ENCODE data around the gene ELOVL2.

The ELOVL2 gene

GRCh38 chr6:10999994-11000393 lies 44.1 kb downstream of the ELOVL2 start:
- no peaks in the 10 kb centered on the region for H3F3A ChIP-seq (ENCODE audit: insufficient read depth)
- no peak overlapping the region for H3K4me2 ChIP-seq (ENCODE audit: low read depth, low read length, poor library complexity, severe bottlenecking)
- no peaks in the 10 kb centered on the region for H3K9me3 ChIP-seq (ENCODE audit: insufficient read depth, low read length)
- no peak overlapping the region for H3K27ac ChIP-seq (ENCODE audit: low read depth, low read length)
- TF ChIP-seq EZH2phosphoT487 (conservative IDR thresholded peaks at IDR 0.05; ENCODE audit: low read length) (no peak), CTCF (IDR thresholded peaks at IDR 0.05; ENCODE audit: insufficient read depth, low read length, poor library complexity, severe bottlenecking) (no peak)
- H3K27me3 ChIP-seq (ENCODE audit: low read length): no peaks in the 10 kb centered on the region
- H3K36me3 ChIP-seq (ENCODE audit: low read length): no peaks in the 10 kb centered on the region
- no peak overlapping the region for H3K9ac ChIP-seq (ENCODE audit: low read length)
- H3K9me2 ChIP-seq (replicated peaks; ENCODE audit: insufficient read depth, low read length): no peaks in the 10 kb centered on the region
- H2AFZ ChIP-seq (ENCODE audit: low read depth, low read length, severe bottlenecking): no peak overlapping the region
- no peak overlapping the region for H3K4me3 ChIP-seq (ENCODE audit: insufficient read depth, low read length, poor library complexity, severe bottlenecking)
- no peaks in the 10 kb centered on the region for H3K79me2 ChIP-seq (ENCODE audit: insufficient read depth, low read length)
- H4K20me1 ChIP-seq (ENCODE audit: low read depth, low read length): no peaks in the 10 kb centered on the region

GRCh38 chr6:10995114-10995707 lies 48.9 kb downstream of the ELOVL2 start:
- no peaks in the 10 kb centered on the region for H3K9me3 ChIP-seq (ENCODE audit: insufficient read depth, low read length)
- no peaks in the 10 kb centered on the region for H4K20me1 ChIP-seq (ENCODE audit: low read depth, low read length)
- no peak overlapping the region for H3K9ac ChIP-seq (ENCODE audit: low read length)
- H3K4me2 ChIP-seq (ENCODE audit: low read depth, low read length, poor library complexity, severe bottlenecking): no peak overlapping the region
- no peak overlapping the region for H3K4me3 ChIP-seq (ENCODE audit: insufficient read depth, low read length, poor library complexity, severe bottlenecking)
- H3K36me3 ChIP-seq (ENCODE audit: low read length): no peaks in the 10 kb centered on the region
- TF ChIP-seq EZH2phosphoT487 (conservative IDR thresholded peaks at IDR 0.05; ENCODE audit: low read length) (no peak), CTCF (IDR thresholded peaks at IDR 0.05; ENCODE audit: insufficient read depth, low read length, poor library complexity, severe bottlenecking) (no peak)
- H3F3A ChIP-seq (ENCODE audit: insufficient read depth): no peaks in the 10 kb centered on the region
- no peak overlapping the region for H3K27ac ChIP-seq (ENCODE audit: low read depth, low read length)
- no peaks in the 10 kb centered on the region for H3K9me2 ChIP-seq (replicated peaks; ENCODE audit: insufficient read depth, low read length)
- no peaks in the 10 kb centered on the region for H3K27me3 ChIP-seq (ENCODE audit: low read length)
- no peaks in the 10 kb centered on the region for H3K79me2 ChIP-seq (ENCODE audit: insufficient read depth, low read length)
- H2AFZ ChIP-seq (ENCODE audit: low read depth, low read length, severe bottlenecking): no peak overlapping the region

DNA sequence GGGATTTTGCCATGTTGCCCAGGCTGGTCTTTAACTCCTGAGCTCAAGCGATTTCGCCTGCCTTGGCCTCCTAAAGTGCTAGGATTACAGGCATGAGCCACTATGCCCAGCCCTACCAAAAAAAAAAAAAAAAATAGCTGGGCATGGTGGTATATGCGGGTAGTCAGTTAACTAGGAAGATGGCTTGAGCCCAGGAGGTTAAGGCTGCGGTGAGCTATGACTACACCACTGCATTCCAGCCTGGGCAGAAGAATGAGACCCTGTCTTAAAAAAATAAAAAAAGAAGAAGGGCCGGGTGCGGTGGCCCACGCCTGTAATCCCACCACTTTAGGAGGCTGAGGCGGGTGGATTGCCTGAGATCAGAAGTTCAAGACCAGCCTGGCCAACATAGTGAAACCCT lies 50.2 kb downstream of the ELOVL2 start:
- no peaks in the 10 kb centered on the region for H3F3A ChIP-seq (ENCODE audit: insufficient read depth)
- TF ChIP-seq CTCF (IDR thresholded peaks at IDR 0.05; ENCODE audit: insufficient read depth, low read length, poor library complexity, severe bottlenecking) (no peak), EZH2phosphoT487 (conservative IDR thresholded peaks at IDR 0.05; ENCODE audit: low read length) (no peak)

More for the DNA sequence above, 50.2 kb downstream of the ELOVL2 start:
- Histone ChIP-seq H3K27ac (ENCODE audit: low read depth, low read length) (no peak overlapping the region), H3K9ac (ENCODE audit: low read length) (no peak overlapping the region), H3K9me3 (ENCODE audit: insufficient read depth, low read length) (no peaks in the 10 kb centered on the region), H4K20me1 (ENCODE audit: low read depth, low read length) (no peaks in the 10 kb centered on the region), H3K4me3 (ENCODE audit: insufficient read depth, low read length, poor library complexity, severe bottlenecking) (no peak overlapping the region), H3K79me2 (ENCODE audit: insufficient read depth, low read length) (no peaks in the 10 kb centered on the region), H3K27me3 (ENCODE audit: low read length) (no peaks in the 10 kb centered on the region), H2AFZ (ENCODE audit: low read depth, low read length, severe bottlenecking) (no peak overlapping the region), H3K4me2 (ENCODE audit: low read depth, low read length, poor library complexity, severe bottlenecking) (no peak overlapping the region), H3K9me2 (replicated peaks; ENCODE audit: insufficient read depth, low read length) (no peaks in the 10 kb centered on the region), H3K36me3 (ENCODE audit: low read length) (no peaks in the 10 kb centered on the region)

Data from SU-DHL-6 (cell line).